ENCODE data around the gene MED13L. TPM values are rescaled to one million over a fixed set of nuclear protein-coding genes. Genes with fewer than 3 reads are reported as not detected.

MED13L gene
- total RNA-seq, 1 experiment from 2014 or later, result 80.5 TPM

GRCh38 chr12:116153113-116153512 lies 124.4 kb downstream of the MED13L start (continued):
- TF ChIP-seq EMX1 (CRISPR knock-in tag; IDR thresholded peaks at IDR 0.05), result no peak

GRCh38 chr12:116152268-116152667 lies 125.2 kb downstream of the MED13L start:
- POLR2A ChIA-PET, result no interaction called here
- CTCF ChIA-PET, result no interaction called here
- Mint-ChIP-seq H3K27ac (no peak overlapping the region), H3K4me3 (no peak overlapping the region), H3K9me3 (no peaks in the 10 kb centered on the region), H3K4me1 (peaks cover 49% of the 10 kb centered on the region), H3K36me3 (no peaks in the 10 kb centered on the region), H3K27me3 (ENCODE audit: low read depth) (no peaks in the 10 kb centered on the region)
- ATAC-seq (no peak), DNase-seq (ENCODE audit: low spot score) (no peak)
- TF ChIP-seq SOX15 (CRISPR knock-in tag; IDR thresholded peaks at IDR 0.05), result no peak

- TF ChIP-seq ATF6 (CRISPR knock-in tag; IDR thresholded peaks at IDR 0.05), result no peak
- TF ChIP-seq ZSCAN18 (CRISPR knock-in tag; IDR thresholded peaks at IDR 0.05), result no peak
- no peak for TF ChIP-seq ZBTB43 (CRISPR knock-in tag; IDR thresholded peaks at IDR 0.05)
- TF ChIP-seq PRDM15 (CRISPR knock-in tag; IDR thresholded peaks at IDR 0.05), result no peak
- TF ChIP-seq NFATC4 (CRISPR knock-in tag; IDR thresholded peaks at IDR 0.05), result no peak
- TF ChIP-seq GTF2I (CRISPR knock-in tag; conservative IDR thresholded peaks at IDR 0.05), result no peak
- TF ChIP-seq RELA (CRISPR knock-in tag; IDR thresholded peaks at IDR 0.05; ENCODE audit: borderline replicate concordance), result no peak
- ChIA-PET CTCF (interaction anchor here (0.6 kb wide), 1 partner anchor 77 kb away, joined by 3 read pairs; no protein-coding TSS in a partner anchor), POLR2A (interaction anchor here (0.6 kb wide), 1 partner anchor 20 kb away, joined by 3 read pairs; no protein-coding TSS in a partner anchor)
- Mint-ChIP-seq H3K27ac (no peak overlapping the region; the same call in 1 of the 2 replicates), H3K27me3 (ENCODE audit: low read depth) (no peaks in the 10 kb centered on the region), H3K9me3 (no peaks in the 10 kb centered on the region), H3K4me3 (no peak overlapping the region), H3K4me1 (peaks cover 40% of the 10 kb centered on the region), H3K36me3 (no peaks in the 10 kb centered on the region)
- ATAC-seq, result no peak
- DNase-seq (ENCODE audit: low spot score), result no peak
Observed at GRCh38 chr12:116150452-116150851, 127.0 kb downstream of the MED13L start.

GRCh38 chr12:116150001-116150400 lies 127.5 kb downstream of the MED13L start:
- DNase-seq (ENCODE audit: low spot score) (no peak), ATAC-seq (no peak)
- POLR2A ChIA-PET, result no interaction called here
- Mint-ChIP-seq H3K27me3 (ENCODE audit: low read depth) (no peaks in the 10 kb centered on the region), H3K36me3 (no peaks in the 10 kb centered on the region), H3K27ac (no peak overlapping the region; the same call in 1 of the 2 replicates), H3K9me3 (no peaks in the 10 kb centered on the region), H3K4me1 (peaks cover 37% of the 10 kb centered on the region), H3K4me3 (no peak overlapping the region)
- CTCF ChIA-PET, result interaction anchor here (0.6 kb wide), 1 partner anchor 77 kb away, joined by 3 read pairs; no protein-coding TSS in a partner anchor
- TF ChIP-seq GABPB1 (CRISPR knock-in tag; IDR thresholded peaks at IDR 0.05) (no peak), ATF3 (CRISPR knock-in tag; conservative IDR thresholded peaks at IDR 0.05) (no peak), ZNF532 (CRISPR knock-in tag; IDR thresholded peaks at IDR 0.05; ENCODE audit: borderline replicate concordance) (no peak), ZNF425 (CRISPR knock-in tag; conservative IDR thresholded peaks at IDR 0.05) (no peak), RELA (CRISPR knock-in tag; IDR thresholded peaks at IDR 0.05; ENCODE audit: borderline replicate concordance) (no peak), FOXK1 (CRISPR knock-in tag; IDR thresholded peaks at IDR 0.05) (no peak), NR3C1 (CRISPR knock-in tag; conservative IDR thresholded peaks at IDR 0.05; ENCODE audit: low read depth) (no peak)

Measured in WTC11 (cell line).